ENCODE measurements around the gene PZP.
"Not testable (repeated sequence)": the region's sequence is repeated elsewhere in the genome, so short reads cannot be mapped to it uniquely, and the experiment has no call there.

GRCh38 chr12:9221011-9221410 lies 12.8 kb upstream of the PZP start:
- not testable (repeated sequence) for TF ChIP-seq CTCF (IDR thresholded peaks at IDR 0.05; ENCODE audit: insufficient read depth, low read depth, low read length); EZH2 (IDR thresholded peaks at IDR 0.05; ENCODE audit: insufficient read depth, low read length)

Measured in astrocyte (in vitro differentiated cells and primary cell).